Amniotic epithelial cell (primary cell): ENCODE results near the gene FAM83D.
"Not testable (repeated sequence)": the region's sequence is repeated elsewhere in the genome, so short reads cannot be mapped to it uniquely, and the experiment has no call there.

ENCODE experiments used
- DNase-seq: peaks from one replicate; pipeline ENCODE4 v3.0.0-alpha.2; 2010; ENCODE audit warnings: low read depth

Gene FAM83D

GRCh38 chr20:38963745-38964144, 37.5 kb downstream of the FAM83D start:
- DNase-seq, result no peak

DNA sequence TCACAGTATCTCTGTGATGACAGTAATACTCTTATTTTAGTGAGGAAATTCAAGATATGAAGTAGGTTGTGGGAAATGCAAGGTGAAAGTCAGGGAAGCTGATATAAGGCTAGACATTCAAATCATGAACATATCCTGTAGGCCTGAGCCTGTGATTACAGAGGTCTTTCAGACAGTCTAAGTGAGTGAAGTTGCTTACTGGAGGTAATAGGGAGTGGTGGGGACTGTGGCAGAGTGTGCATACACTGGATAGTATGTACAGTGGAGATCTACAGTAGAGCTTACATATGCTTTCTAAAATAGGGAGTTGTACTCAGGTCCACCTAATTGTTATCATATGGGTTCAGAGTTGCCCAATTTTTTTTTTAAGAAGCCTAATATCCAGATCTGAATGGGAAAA, 39.0 kb downstream of the FAM83D start:
- no peak for DNase-seq

GRCh38 chr20:38968090-38968489, 41.9 kb downstream of the FAM83D start:
- no peak for DNase-seq

- no peak for DNase-seq
Observed at GRCh38 chr20:38969708-38970107, 43.5 kb downstream of the FAM83D start.

DNA sequence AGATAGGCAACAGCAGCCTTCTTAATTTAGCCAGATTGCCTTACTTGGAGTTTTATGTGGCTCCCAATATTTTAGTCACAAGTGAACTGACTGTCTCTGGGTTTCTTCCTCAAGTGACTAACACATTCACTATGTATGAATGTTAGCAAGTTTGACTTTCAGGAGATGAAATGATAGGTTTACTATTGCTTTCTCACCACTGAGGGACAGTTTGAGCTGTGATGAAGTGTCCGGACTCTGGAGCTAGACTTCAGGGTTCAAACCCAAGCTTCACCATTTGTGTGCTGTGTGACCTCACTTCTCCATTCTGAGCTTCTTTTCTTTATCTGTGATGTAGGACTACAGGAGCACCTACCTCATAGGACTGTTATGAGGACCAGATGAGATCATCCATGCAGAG, 44.1 kb downstream of the FAM83D start:
- peak; percentile 72 for DNase-seq

GRCh38 chr20:38973107-38973506, 46.9 kb downstream of the FAM83D start:
- peak; percentile 41 for DNase-seq

GRCh38 chr20:38973645-38974044, 47.4 kb downstream of the FAM83D start:
- DNase-seq, result peak; percentile 42

GRCh38 chr20:38975539-38976120, 49.4 kb downstream of the FAM83D start:
- DNase-seq, result peak; percentile 52

- no peak for DNase-seq
Observed at GRCh38 chr20:38979434-38979833, 53.2 kb downstream of the FAM83D start.

DNA sequence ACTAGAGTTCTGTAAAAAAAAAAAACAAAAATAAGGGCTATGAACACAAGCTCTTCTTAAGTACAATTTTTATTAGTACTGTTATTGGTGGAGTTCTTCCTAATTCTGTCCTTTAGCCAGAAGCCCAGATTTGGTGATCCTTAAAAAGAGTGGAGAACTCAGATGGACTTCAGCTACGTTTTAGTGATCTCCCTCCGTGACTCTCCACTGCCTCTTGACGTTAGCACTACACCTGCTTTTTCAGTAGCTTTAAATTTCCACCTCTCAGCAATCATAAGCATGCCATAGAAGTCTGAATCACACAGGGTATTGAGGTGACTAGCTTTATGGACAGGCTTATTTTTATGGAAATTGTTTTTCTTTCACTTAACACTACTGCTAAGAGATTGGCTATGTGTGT, 53.6 kb downstream of the FAM83D start:
- DNase-seq, result no peak

GRCh38 chr20:38982291-38982690, 56.1 kb downstream of the FAM83D start:
- DNase-seq, result peak; percentile 16

GRCh38 chr20:38985060-38985459, 58.8 kb downstream of the FAM83D start:
- no peak for DNase-seq

DNA sequence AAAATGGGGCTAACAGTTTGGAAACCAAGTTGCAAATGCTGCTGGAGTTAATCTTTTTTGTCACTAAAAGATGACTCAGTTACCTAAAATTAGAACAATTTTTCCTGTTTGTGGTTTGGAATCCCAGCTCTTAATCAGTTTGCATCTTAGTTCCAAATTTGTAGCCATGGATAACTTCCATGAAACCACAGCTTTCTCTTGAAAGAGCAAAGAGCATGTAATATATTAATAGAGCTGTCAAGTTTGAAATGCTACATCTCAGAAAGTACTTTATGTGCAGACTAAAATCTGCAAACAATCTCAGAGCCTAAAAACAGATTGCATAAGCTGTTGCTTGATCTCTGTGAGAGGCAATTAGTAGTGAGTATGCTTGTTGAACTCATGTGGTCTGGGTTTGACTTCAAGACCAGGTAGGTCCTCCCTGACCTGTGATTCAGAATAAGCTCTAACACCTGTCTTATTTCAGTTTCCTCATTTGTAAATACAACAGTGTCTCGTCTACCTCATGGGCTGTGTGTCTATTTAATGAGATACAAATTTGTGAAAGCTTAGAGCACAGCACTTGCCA, 59.5 kb downstream of the FAM83D start:
- peak; percentile 96 for DNase-seq

DNA sequence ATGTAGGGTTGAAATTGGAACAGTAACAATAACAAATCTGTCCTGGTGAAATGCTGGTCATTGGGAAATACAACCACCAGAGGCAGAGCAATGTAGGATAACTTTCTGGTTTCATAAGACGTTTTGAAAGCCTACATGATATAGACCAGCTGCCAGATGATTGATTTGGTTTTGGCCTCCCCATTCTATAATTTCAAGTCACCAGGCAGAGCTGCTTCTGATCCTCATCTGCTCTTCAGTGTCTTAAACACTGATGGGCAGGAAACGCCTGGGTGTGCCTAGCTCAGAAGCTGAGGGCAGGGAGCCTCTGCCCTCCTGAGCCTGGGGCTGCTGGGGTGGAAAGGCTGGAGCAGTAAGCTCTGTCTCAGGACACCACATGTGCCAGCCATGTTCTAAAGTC, 60.4 kb downstream of the FAM83D start:
- DNase-seq, result peak; percentile 89

GRCh38 chr20:38987777-38988176, 61.6 kb downstream of the FAM83D start:
- DNase-seq, result no peak

- DNase-seq, result no peak
Observed at GRCh38 chr20:38990728-38991127, 64.5 kb downstream of the FAM83D start.

- no peak for DNase-seq
Observed at GRCh38 chr20:38991814-38992704, 65.8 kb downstream of the FAM83D start.

DNA sequence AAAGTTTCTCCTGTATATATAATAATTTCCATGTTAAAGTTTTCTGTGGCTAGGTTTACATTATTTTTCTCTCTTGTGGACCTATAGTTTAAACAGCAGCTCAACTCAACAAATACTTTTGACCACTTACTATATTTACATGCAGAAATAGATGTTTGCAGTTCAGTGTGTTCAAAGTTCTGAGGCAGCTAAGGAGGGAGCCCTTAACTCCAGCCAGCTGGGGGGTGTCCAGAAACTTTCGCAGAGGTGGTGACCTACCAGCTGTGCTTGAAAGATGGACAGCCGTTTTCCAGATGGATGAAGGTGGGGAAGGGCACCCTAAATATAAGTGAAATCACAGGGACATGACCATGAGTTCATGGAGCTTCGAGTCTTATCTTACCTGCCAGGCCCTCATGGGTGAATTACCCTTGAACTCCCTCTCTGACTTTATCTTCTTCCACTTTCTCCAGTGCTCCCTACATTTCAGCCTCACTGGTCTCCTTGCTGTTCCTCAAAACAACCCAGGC, 69.4 kb downstream of the FAM83D start:
- DNase-seq, result no peak

DNA sequence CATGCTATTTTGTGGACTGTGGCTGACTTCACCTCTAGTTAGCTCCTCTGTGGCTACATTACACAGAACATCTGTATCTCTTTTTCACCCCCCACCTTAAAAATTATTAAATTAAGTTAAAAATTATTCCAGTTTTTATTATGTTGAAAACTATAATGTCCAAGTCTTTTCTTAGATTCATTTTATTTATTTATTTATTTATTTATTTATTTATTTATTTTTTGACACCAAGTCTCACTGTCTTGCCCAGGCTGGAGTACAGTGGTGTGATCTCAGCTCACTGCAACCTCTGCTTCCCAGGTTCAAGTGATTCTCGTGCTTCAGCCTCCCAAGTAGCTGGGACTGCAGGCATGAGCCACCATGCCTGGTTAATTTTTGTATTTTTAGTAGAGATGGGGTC, 70.6 kb downstream of the FAM83D start:
- not testable (repeated sequence) for DNase-seq

DNA sequence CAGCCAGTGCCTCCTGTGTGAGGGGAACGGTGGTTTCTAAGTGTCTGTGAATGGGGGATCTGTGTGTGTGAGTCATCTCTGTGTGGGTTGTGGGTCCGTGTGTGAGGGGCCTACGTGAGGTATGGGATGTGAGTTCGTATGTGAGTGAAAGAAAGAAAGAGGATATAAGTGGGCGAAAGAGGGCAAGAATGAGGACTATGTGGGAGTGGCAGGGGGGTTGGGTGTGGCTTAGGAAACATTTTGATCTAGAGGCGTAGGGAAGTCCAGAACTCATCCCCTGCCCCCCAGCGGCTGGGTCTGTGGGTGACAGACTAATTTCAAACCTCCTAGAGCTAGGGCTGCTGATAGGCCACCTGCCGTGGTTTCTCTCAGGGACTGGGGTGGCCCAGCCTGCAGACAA, 71.4 kb downstream of the FAM83D start:
- no peak for DNase-seq

GRCh38 chr20:38999217-38999616, 73.0 kb downstream of the FAM83D start:
- no peak for DNase-seq

GRCh38 chr20:38999965-39000910, 74.0 kb downstream of the FAM83D start:
- no peak for DNase-seq
